HL-60/S4 treated with phorbol 12-myristate 13-acetate at 8.2 ng/mL for 4 days and 3 days (cell line): ENCODE measurements around the gene C2CD4A.

Experiments
- in situ Hi-C: fragments of 300-500 bp; cut with MboI; formaldehyde crosslinking; loops from 2 replicates; pipeline ENCODE4 v1.15.0; 2022; ENCODE audit warnings: low sequenced_read_pairs

C2CD4A gene

GRCh38 chr15:62099094-62099601 lies 32.4 kb downstream of the C2CD4A start:
- in situ Hi-C loops, result no loop called here

- in situ Hi-C loops, result no loop called here
Measured at GRCh38 chr15:62103431-62103830, 36.7 kb downstream of the C2CD4A start.

DNA sequence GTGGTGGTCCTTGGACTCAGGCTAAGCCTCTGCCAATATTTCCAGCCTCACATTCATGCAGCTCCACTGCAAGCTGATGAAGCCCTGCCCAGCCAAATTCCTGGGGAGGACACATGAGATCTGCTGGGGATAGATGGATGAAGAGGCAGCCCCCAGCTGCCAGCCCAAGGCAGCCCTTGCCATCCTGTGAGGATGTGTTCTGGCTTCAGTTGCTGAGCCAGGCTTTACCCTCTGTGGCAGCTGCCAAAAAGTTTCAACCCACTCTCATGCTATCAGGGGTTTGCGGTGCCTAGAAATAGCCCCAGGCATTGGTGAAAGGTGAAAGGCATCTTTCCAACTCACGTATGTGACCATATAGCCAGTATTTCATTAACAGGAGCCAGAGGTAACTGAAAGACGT lies 37.6 kb downstream of the C2CD4A start:
- in situ Hi-C loops, result no loop called here

GRCh38 chr15:62104846-62105245 lies 38.1 kb downstream of the C2CD4A start:
- in situ Hi-C loops, result no loop called here

GRCh38 chr15:62105266-62105665 lies 38.5 kb downstream of the C2CD4A start:
- in situ Hi-C loops, result no loop called here

GRCh38 chr15:62106096-62106495 lies 39.3 kb downstream of the C2CD4A start:
- in situ Hi-C loops, result no loop called here

DNA sequence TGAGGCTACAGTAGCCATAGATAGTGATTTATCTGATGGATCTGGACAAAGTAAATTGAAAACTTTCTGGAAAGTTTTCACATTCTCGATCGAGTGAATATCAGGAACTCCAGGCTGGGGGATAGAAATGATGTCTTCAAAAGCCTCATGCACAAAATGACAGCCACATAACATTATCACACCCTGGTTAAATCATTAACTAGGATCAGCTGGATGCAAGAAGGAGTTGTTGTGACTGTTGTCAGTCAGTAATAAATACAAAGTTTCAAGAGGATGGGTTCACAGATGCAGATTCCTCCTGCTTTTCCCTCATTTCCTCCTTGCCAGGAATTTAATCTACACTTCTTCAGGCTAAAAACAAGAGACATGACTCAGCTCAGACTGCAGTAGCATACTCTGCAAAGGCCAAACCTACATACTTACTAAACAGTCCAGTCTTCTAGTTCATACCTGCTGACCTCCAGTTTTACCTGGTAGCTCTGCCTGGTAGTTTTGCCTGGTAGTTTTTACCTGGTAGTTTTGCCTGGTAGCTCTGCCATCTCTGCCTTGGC lies 40.9 kb downstream of the C2CD4A start:
- in situ Hi-C loops, result no loop called here

DNA sequence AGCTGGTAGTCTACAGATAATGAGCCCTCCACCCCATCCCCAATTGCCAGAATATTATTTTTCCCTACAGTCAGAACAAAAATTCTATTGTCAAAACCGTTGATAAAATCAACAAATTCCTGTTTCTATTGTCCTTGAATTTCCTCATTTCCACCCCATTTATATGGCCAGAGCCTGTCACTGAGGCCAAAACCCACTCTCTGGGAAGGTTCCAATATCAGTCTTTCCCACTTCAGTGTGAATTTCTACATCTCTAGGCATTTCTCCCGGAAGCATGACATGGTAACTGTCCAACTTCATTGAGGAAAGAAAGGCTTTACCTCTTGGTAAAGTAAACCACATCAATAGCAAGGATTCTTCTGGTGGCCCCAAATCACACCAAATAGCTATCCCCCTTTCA lies 41.6 kb downstream of the C2CD4A start:
- in situ Hi-C loops, result no loop called here

DNA sequence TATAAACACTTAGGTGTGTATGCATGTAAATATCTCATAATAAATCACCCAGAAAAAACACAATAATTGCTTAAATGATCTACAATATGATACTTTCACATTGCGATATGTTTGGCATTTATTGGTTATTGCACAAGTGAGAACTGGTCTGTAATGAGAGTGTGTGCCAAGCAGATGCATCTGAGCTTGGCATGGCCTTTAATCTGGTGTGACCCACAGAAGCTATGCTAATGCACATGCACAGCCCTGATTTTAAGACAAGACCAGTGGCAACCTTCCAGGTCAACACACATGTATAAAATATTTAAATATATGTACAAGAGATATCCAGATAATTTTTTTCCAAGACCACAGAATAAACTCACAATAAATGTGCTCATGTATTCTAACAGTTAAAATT lies 42.7 kb downstream of the C2CD4A start:
- in situ Hi-C loops, result no loop called here

GRCh38 chr15:62109982-62110851 lies 43.4 kb downstream of the C2CD4A start:
- in situ Hi-C loops, result no loop called here

- in situ Hi-C loops, result no loop called here
Measured at GRCh38 chr15:62112081-62112480, 45.3 kb downstream of the C2CD4A start.

DNA sequence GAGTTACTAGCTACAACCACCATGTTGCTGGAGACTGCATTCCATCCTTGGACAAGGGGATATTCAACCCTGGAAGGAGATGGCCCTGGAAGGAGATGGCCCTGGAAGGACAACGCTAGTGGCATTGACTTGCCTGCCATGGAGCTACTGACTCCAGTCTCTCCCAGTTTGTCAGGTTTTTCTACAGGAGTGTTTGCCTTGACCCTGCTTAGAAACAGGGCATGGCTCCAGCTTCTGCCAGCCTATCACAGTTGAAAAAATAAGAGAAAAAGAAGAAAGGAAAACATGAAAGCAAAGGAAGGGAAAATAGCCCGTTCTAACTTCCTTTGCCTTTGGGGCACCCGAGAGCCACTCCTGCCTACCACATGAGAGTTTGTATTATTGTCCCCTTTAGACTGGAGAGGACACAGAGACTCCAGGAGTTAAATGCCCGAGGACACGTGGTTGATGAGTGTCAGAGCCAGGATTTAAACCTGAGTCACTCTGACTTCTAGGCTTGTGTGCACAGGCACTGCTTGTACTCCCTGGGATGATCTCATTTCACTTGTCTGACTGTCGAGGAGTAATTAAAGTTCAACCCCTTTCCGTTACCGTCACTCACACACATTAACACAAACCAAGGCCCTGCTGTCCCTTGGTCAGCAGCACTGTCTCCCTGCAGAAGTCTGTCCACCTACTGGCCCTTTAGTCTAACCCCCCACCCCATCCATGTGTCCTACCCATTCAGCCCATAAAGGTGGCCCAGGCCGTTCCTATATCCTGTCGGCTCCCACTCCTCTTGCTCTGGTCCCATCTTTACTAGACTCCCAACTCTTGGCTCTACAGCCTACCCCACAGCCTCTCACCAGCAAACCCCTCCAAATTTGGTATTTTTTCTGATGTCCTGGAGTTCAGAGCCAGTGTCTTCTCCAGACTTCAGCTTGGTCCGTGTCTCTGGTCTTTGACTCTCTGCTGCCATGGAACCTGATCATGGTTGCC lies 46.1 kb downstream of the C2CD4A start:
- in situ Hi-C loops, result no loop called here

DNA sequence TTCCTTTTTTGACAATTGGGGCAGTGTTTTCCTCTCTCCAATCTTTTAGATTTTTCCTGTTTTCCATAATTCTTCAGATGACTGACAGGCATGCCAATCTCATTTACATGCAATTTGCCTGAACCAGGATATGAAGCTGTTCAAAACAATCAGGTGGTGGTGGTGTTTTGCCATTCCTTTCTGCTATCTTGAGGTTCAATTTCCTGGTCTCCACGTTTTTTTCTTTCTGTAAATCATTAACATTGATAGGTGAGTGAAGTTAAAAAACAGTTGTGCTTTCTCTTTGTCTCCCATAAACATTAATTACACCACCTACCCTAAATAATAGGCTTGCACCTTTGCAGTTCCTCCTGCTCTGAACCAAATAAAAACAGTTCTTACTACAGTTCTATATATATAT lies 49.1 kb downstream of the C2CD4A start:
- in situ Hi-C loops, result no loop called here

- in situ Hi-C loops, result no loop called here
Measured at GRCh38 chr15:62118520-62119226, 51.9 kb downstream of the C2CD4A start.

DNA sequence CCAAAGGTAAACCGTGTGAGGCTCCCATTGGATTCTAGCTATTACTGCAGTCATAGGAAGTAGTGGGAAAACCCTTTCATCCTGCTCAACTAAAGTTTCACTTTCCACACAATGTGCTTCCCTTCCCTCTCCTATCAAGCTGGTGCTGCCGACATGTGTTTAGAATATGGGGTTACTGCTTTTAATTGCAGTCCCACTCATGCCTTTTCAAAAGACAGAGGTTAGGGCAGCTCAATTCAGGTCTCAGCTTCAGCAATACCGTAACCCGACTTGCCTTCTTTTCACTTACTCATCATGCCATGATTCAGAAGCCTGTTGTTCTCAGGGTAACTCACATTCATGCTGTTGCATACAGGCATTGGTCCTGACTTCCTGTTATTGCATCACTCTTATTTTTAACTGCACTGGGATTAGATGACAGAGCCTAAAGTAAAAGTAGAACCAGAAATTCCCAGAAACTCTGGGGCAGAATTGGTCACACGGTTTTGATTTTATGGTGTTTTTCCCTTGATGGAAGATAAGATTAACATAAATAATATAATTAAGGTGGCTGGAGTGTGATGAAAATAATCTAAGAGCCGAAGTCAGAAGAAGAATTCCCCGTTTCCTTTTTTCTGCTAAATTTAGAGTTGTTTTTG lies 52.6 kb downstream of the C2CD4A start:
- in situ Hi-C loops, result no loop called here

GRCh38 chr15:62119874-62120273 lies 53.1 kb downstream of the C2CD4A start:
- in situ Hi-C loops, result no loop called here
